Neural cell (in vitro differentiated cells): Measurements from ENCODE around the gene CBFA2T3. TPM values are rescaled to one million over a fixed set of nuclear protein-coding genes. Genes with fewer than 3 reads are reported as not detected.

ENCODE experiments used
- H2AFZ ChIP-seq: fragments of 200-600, 300-800 bp; sonication (generic), shearing (Covaris generic); 2 replicates; pipeline ENCODE4 v1.6.0; 2014; ENCODE audit warnings: low read depth, mild to moderate bottlenecking, antibody characterized with exemption, low read length, moderate library complexity
- H3F3A ChIP-seq: fragments of 200-600 bp; shearing (Covaris generic); 2 replicates; pipeline ENCODE4 v1.6.1; 2016; ENCODE audit warnings: mild to moderate bottlenecking, moderate library complexity, mixed read lengths, antibody characterized with exemption, low read length; ENCODE audit not compliant: insufficient read depth, poor library complexity, severe bottlenecking
- H3K27ac ChIP-seq: fragments of 200-600, 300-800 bp; sonication (generic), shearing (Covaris generic); 2 replicates; pipeline ENCODE4 v1.5.1; 2014; ENCODE audit warnings: mild to moderate bottlenecking, low read length, moderate library complexity
- H3K27me3 ChIP-seq: fragments of 300-800, 200-600 bp; sonication (generic), shearing (Covaris generic); 2 replicates; pipeline ENCODE4 v1.6.0; 2014; ENCODE audit warnings: mild to moderate bottlenecking, low read depth, low read length, moderate library complexity; ENCODE audit not compliant: insufficient read depth
- H3K36me3 ChIP-seq: fragments of 300-800, 200-600 bp; sonication (generic), shearing (Covaris generic); 2 replicates; pipeline ENCODE4 v1.5.1; 2014; ENCODE audit warnings: mild to moderate bottlenecking, antibody characterized with exemption, low read length, moderate library complexity; ENCODE audit not compliant: insufficient read depth
- H3K4me2 ChIP-seq: fragments of 300-800, 200-600 bp; sonication (generic), shearing (Covaris generic); 2 replicates; pipeline ENCODE4 v1.6.0; 2014; ENCODE audit warnings: mild to moderate bottlenecking, low read length
- H3K4me3 ChIP-seq: fragments of 300-800, 200-600 bp; sonication (generic), shearing (Covaris generic); 2 replicates; pipeline ENCODE4 v1.5.1; 2014; ENCODE audit warnings: mild to moderate bottlenecking, low read length, moderate library complexity
- H3K79me2 ChIP-seq: fragments of 200-600 bp; shearing (Covaris generic); replicated peaks from 2 replicates; pipeline ENCODE4 v1.6.0; 2014; ENCODE audit warnings: mild to moderate bottlenecking, low read length, moderate library complexity; ENCODE audit not compliant: insufficient read depth
- H3K9ac ChIP-seq: fragments of 300-800, 200-600 bp; sonication (generic), shearing (Covaris generic); 2 replicates; pipeline ENCODE4 v1.6.1; 2016; ENCODE audit warnings: mild to moderate bottlenecking, low read length, mixed read lengths
- H3K9me2 ChIP-seq: fragments of 200-600 bp; shearing (Covaris generic); 2 replicates; pipeline ENCODE4 v1.6.1; 2016; ENCODE audit warnings: mild to moderate bottlenecking, low read length, mixed read lengths; ENCODE audit not compliant: insufficient read depth
- H3K9me3 ChIP-seq: fragments of 200-600, 300-800 bp; sonication (generic), shearing (Covaris generic); 2 replicates; pipeline ENCODE4 v1.6.1; 2016; ENCODE audit warnings: mild to moderate bottlenecking, mixed run types, low read length, moderate library complexity, mixed read lengths
- H4K20me1 ChIP-seq: fragments of 200-600 bp; shearing (Covaris generic); 2 replicates; pipeline ENCODE4 v1.6.1; 2016; ENCODE audit warnings: mild to moderate bottlenecking, mixed run types; ENCODE audit not compliant: insufficient read depth
- EP300 ChIP-seq: fragments of 450-650 bp; conservative IDR thresholded peaks from 2 replicates; pipeline ENCODE4 v1.6.1; 2014; ENCODE audit warnings: antibody characterized with exemption, mild to moderate bottlenecking, moderate library complexity; ENCODE audit not compliant: poor library complexity, severe bottlenecking
- EZH2 ChIP-seq: fragments of 200-600, 300-800 bp; shearing (Covaris generic), sonication (generic); IDR thresholded peaks from 2 replicates; pipeline ENCODE4 v1.6.1; 2014; ENCODE audit warnings: antibody characterized with exemption, low read length, borderline replicate concordance, mild to moderate bottlenecking; ENCODE audit not compliant: insufficient read depth, poor library complexity, severe bottlenecking
- MXI1 ChIP-seq: fragments of 450-650 bp; conservative IDR thresholded peaks from 2 replicates; pipeline ENCODE4 v1.6.1; 2014; ENCODE audit warnings: antibody characterized with exemption, mild to moderate bottlenecking; ENCODE audit not compliant: poor library complexity, severe bottlenecking
- POLR2AphosphoS5 ChIP-seq: IDR thresholded peaks from 2 replicates; pipeline ENCODE4 v1.6.1; 2012
- RAD21 ChIP-seq: fragments of 450-650 bp; conservative IDR thresholded peaks from 2 replicates; pipeline ENCODE4 v1.6.1; 2014; ENCODE audit warnings: antibody characterized with exemption, mild to moderate bottlenecking, moderate library complexity
- SMC3 ChIP-seq: fragments of 450-650 bp; conservative IDR thresholded peaks from 2 replicates; pipeline ENCODE4 v1.6.1; 2014; ENCODE audit warnings: antibody characterized with exemption, mild to moderate bottlenecking, moderate library complexity; ENCODE audit not compliant: poor library complexity
- TAF1 ChIP-seq: IDR thresholded peaks from 2 replicates; pipeline ENCODE4 v1.6.1; 2012; ENCODE audit warnings: low read depth
- polyA plus RNA-seq: library from polyadenylated mRNA; depleted of rRNA; stranded (reverse); fragments of >200 nt; gene quantifications from 2 replicates; pipeline ENCODE4 v1.2.3, GENCODE V29; 2014
- TF ChIP-seq, protein P1 (sequence below): fragments of 450-650 bp; IDR thresholded peaks from 2 replicates; pipeline ENCODE4 v1.5.1; 2014; ENCODE audit warnings: antibody characterized with exemption, mild to moderate bottlenecking, moderate library complexity; ENCODE audit not compliant: poor library complexity, severe bottlenecking
- TF ChIP-seq, protein P2 (sequence below): IDR thresholded peaks from 2 replicates; pipeline ENCODE4 v1.6.1; 2012; ENCODE audit warnings: borderline replicate concordance

CBFA2T3 gene
- polyA plus RNA-seq, 1 donor from 2014 or later = 2.1 TPM

DNA sequence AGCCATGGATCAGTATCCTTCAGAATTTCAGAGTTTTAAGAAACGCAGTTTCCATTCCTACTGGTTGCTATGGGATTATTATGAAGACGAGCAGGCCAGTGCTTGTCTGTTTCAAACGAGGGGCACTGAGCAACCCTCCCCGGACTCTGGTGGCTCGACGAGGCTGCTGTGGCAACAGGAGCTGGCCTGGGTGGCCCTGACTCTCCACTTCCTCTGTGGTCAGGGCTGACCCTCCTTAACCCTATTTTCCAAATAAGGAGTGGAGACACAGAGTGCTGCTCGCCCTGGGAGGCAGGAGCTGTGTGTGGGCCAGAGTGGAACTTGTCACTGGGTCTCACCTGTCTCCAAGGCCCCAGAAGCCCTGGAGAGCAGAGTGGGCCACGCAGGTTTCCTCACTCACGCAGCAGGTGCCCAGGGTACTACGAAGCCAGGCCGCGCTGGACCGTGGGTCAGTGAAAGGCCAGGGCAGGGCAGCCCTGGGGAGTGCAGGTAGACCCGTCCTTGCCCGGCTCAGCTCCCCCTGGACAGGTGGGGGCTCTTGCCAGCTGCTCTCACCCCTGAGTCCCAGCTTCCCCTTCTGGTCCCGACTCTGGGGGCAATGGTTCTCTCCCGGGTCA is 123.6 kb downstream of the CBFA2T3 start:
- no peaks in the 10 kb centered on the region for H3K27me3 ChIP-seq
- H3K9me2 ChIP-seq = no peaks in the 10 kb centered on the region
- no peaks in the 10 kb centered on the region for H3K9me3 ChIP-seq
- no peak overlapping the region for H3K9ac ChIP-seq
- H3K36me3 ChIP-seq = no peaks in the 10 kb centered on the region
- no peak overlapping the region for H2AFZ ChIP-seq
- H3K27ac ChIP-seq = no peak overlapping the region
- H3K79me2 ChIP-seq = no peaks in the 10 kb centered on the region
- TF ChIP-seq MXI1 (no peak), SMC3 (no peak), RAD21 (no peak), EP300 (no peak), TAF1 (no peak), EZH2 (no peak), POLR2AphosphoS5 (no peak)
- TF ChIP-seq, protein P1, sequence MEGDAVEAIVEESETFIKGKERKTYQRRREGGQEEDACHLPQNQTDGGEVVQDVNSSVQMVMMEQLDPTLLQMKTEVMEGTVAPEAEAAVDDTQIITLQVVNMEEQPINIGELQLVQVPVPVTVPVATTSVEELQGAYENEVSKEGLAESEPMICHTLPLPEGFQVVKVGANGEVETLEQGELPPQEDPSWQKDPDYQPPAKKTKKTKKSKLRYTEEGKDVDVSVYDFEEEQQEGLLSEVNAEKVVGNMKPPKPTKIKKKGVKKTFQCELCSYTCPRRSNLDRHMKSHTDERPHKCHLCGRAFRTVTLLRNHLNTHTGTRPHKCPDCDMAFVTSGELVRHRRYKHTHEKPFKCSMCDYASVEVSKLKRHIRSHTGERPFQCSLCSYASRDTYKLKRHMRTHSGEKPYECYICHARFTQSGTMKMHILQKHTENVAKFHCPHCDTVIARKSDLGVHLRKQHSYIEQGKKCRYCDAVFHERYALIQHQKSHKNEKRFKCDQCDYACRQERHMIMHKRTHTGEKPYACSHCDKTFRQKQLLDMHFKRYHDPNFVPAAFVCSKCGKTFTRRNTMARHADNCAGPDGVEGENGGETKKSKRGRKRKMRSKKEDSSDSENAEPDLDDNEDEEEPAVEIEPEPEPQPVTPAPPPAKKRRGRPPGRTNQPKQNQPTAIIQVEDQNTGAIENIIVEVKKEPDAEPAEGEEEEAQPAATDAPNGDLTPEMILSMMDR = no peak
- TF ChIP-seq, protein P2, sequence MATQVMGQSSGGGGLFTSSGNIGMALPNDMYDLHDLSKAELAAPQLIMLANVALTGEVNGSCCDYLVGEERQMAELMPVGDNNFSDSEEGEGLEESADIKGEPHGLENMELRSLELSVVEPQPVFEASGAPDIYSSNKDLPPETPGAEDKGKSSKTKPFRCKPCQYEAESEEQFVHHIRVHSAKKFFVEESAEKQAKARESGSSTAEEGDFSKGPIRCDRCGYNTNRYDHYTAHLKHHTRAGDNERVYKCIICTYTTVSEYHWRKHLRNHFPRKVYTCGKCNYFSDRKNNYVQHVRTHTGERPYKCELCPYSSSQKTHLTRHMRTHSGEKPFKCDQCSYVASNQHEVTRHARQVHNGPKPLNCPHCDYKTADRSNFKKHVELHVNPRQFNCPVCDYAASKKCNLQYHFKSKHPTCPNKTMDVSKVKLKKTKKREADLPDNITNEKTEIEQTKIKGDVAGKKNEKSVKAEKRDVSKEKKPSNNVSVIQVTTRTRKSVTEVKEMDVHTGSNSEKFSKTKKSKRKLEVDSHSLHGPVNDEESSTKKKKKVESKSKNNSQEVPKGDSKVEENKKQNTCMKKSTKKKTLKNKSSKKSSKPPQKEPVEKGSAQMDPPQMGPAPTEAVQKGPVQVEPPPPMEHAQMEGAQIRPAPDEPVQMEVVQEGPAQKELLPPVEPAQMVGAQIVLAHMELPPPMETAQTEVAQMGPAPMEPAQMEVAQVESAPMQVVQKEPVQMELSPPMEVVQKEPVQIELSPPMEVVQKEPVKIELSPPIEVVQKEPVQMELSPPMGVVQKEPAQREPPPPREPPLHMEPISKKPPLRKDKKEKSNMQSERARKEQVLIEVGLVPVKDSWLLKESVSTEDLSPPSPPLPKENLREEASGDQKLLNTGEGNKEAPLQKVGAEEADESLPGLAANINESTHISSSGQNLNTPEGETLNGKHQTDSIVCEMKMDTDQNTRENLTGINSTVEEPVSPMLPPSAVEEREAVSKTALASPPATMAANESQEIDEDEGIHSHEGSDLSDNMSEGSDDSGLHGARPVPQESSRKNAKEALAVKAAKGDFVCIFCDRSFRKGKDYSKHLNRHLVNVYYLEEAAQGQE = no peak
- H3K4me2 ChIP-seq = no peak overlapping the region
- H3F3A ChIP-seq = no peaks in the 10 kb centered on the region
- no peaks in the 10 kb centered on the region for H4K20me1 ChIP-seq
- no peak overlapping the region for H3K4me3 ChIP-seq

DNA sequence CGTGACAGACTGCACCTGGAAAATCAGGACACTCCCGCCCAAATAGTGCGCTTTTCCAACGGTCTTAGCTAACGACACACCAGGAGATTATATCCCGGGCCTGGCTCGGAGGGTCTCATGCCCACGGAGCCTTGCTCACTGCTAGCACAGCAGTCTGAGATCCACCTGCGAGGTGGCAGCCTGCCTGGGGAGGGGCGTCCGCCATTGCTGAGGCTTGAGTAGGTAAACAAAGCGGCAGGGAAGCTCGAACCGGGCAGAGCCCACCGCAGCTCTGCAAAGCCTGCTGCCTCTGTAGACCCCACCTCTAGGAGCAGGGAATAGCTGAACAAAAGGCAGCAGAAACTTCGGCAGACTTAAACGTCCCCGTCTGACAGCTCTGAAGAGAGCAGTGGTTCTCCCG is 125.4 kb downstream of the CBFA2T3 start:
- no peak overlapping the region for H3K4me2 ChIP-seq

More for the DNA sequence above, 125.4 kb downstream of the CBFA2T3 start:
- no peaks in the 10 kb centered on the region for H3F3A ChIP-seq
- no peaks in the 10 kb centered on the region for H3K9me3 ChIP-seq
- no peaks in the 10 kb centered on the region for H3K9me2 ChIP-seq
- H3K9ac ChIP-seq = no peak overlapping the region
- no peak overlapping the region for H3K4me3 ChIP-seq
- no peaks in the 10 kb centered on the region for H3K27me3 ChIP-seq
- TF ChIP-seq POLR2AphosphoS5 (no peak), MXI1 (no peak), SMC3 (no peak)
- no peak overlapping the region for H2AFZ ChIP-seq
- H4K20me1 ChIP-seq = no peaks in the 10 kb centered on the region
- H3K79me2 ChIP-seq = no peaks in the 10 kb centered on the region
- no peaks in the 10 kb centered on the region for H3K36me3 ChIP-seq
- no peak overlapping the region for H3K27ac ChIP-seq
